Mesenchymal stem cell (in vitro differentiated cells and primary cell): ENCODE measurements around the gene RNF26.

Experiments used
- DNase-seq: peaks from one replicate; pipeline ENCODE4 v3.0.0-alpha.2; 2013
- H2AFZ ChIP-seq: one replicate; pipeline ENCODE4 v1.6.1; 2013; ENCODE audit warnings: low read depth, mild to moderate bottlenecking, control low read depth, inconsistent platforms, low read length, moderate library complexity
- H2AK5ac ChIP-seq: 2 replicates; pipeline ENCODE4 v1.6.1; 2013; ENCODE audit warnings: low read length, moderate library complexity, mild to moderate bottlenecking, inconsistent platforms; ENCODE audit not compliant: severe bottlenecking
- H2BK120ac ChIP-seq: one replicate; pipeline ENCODE4 v1.6.1; 2013; ENCODE audit warnings: low read depth, mild to moderate bottlenecking, inconsistent platforms, low read length, moderate library complexity
- H2BK12ac ChIP-seq, 2 experiments: one replicate each; pipeline ENCODE4 v1.6.1; 2013; ENCODE audit warnings: inconsistent platforms in 2 of 2, low read length in 2 of 2, mild to moderate bottlenecking in 2 of 2, moderate library complexity in 2 of 2, control low read depth in 1 of 2
- H2BK15ac ChIP-seq: one replicate; pipeline ENCODE4 v1.6.1; 2013; ENCODE audit warnings: mild to moderate bottlenecking, low read depth, inconsistent platforms; ENCODE audit not compliant: poor library complexity, severe bottlenecking
- H2BK5ac ChIP-seq: 2 replicates; pipeline ENCODE4 v1.6.1; 2013; ENCODE audit warnings: low read depth, mild to moderate bottlenecking, low read length, control low read depth, inconsistent platforms; ENCODE audit not compliant: poor library complexity, severe bottlenecking
- H3K14ac ChIP-seq, 2 experiments: one replicate each; pipeline ENCODE4 v1.6.1; 2013; ENCODE audit warnings: inconsistent platforms in 2 of 2, low read length in 2 of 2, control low read depth in 1 of 2, mild to moderate bottlenecking in 1 of 2, moderate library complexity in 1 of 2
- H3K18ac ChIP-seq, 2 experiments: one replicate each; pipeline ENCODE4 v1.6.1; 2013; ENCODE audit warnings: inconsistent platforms in 2 of 2, low read length in 2 of 2, control low read depth in 1 of 2, low read depth in 1 of 2, mild to moderate bottlenecking in 1 of 2
- H3K23ac ChIP-seq, 2 experiments: one replicate each; pipeline ENCODE4 v1.6.1; 2013; ENCODE audit warnings: inconsistent platforms in 2 of 2, low read length in 2 of 2, mild to moderate bottlenecking in 2 of 2, moderate library complexity in 2 of 2, control low read depth in 1 of 2
- H3K27ac ChIP-seq: 2 replicates; pipeline ENCODE4 v1.5.1; 2013; ENCODE audit warnings: mild to moderate bottlenecking, moderate library complexity, low read length, control low read depth, inconsistent platforms; ENCODE audit not compliant: poor library complexity, severe bottlenecking
- H3K27me3 ChIP-seq, 2 experiments: 2 replicates each; pipeline versions ENCODE4 v1.6.1 to v1.7.0; 2013; ENCODE audit warnings: low read length in 2 of 2, mild to moderate bottlenecking in 2 of 2, moderate library complexity in 2 of 2, control low read depth in 1 of 2, inconsistent platforms in 1 of 2; ENCODE audit not compliant: control insufficient read depth in 1 of 2, insufficient read depth in 1 of 2
- H3K36me3 ChIP-seq, 2 experiments: 2 replicates each; pipeline versions ENCODE4 v1.6.1 to v1.7.0; 2013; ENCODE audit warnings: low read length in 2 of 2, control low read depth in 1 of 2, inconsistent platforms in 1 of 2, low read depth in 1 of 2, mild to moderate bottlenecking in 1 of 2; ENCODE audit not compliant: insufficient read depth in 2 of 2, control insufficient read depth in 1 of 2
- H3K4ac ChIP-seq, 2 experiments: one replicate each; pipeline ENCODE4 v1.6.1; 2013; ENCODE audit warnings: inconsistent platforms in 2 of 2, low read length in 2 of 2, mild to moderate bottlenecking in 2 of 2, moderate library complexity in 2 of 2, control low read depth in 1 of 2, low read depth in 1 of 2
- H3K4me1 ChIP-seq: 2 replicates; pipeline ENCODE4 v1.6.1; 2013; ENCODE audit warnings: low read depth, low read length, control low read depth; ENCODE audit not compliant: control insufficient read depth, insufficient read depth
- H3K4me2 ChIP-seq: 2 replicates; pipeline ENCODE4 v1.6.1; 2013; ENCODE audit warnings: low read length, mild to moderate bottlenecking, inconsistent platforms; ENCODE audit not compliant: poor library complexity, severe bottlenecking
- H3K4me3 ChIP-seq, 2 experiments: 2 replicates each; pipeline versions ENCODE4 v1.5.1 to v1.7.0; 2013; ENCODE audit warnings: low read length in 2 of 2, mild to moderate bottlenecking in 2 of 2, control low read depth in 1 of 2, low read depth in 1 of 2; ENCODE audit not compliant: insufficient read depth in 1 of 2
- H3K79me1 ChIP-seq: replicated peaks from 2 replicates; pipeline ENCODE4 v1.6.1; 2013; ENCODE audit warnings: mild to moderate bottlenecking, control low read depth, low read length, inconsistent platforms; ENCODE audit not compliant: poor library complexity, severe bottlenecking
- H3K9ac ChIP-seq: 2 replicates; pipeline ENCODE4 v1.7.0; 2013; ENCODE audit warnings: mild to moderate bottlenecking, low read length, moderate library complexity
- H3K9me3 ChIP-seq: 2 replicates; pipeline ENCODE4 v1.7.0; 2013; ENCODE audit warnings: mild to moderate bottlenecking, low read length; ENCODE audit not compliant: control insufficient read depth
- H4K8ac ChIP-seq: one replicate; pipeline ENCODE4 v1.6.1; 2013; ENCODE audit warnings: inconsistent platforms, mild to moderate bottlenecking, low read length, moderate library complexity
- H4K91ac ChIP-seq: one replicate; pipeline ENCODE4 v1.6.1; 2013; ENCODE audit warnings: mild to moderate bottlenecking, low read length, inconsistent platforms
- whole genome bisulfite sequencing: methylation state at CpG from one replicate; pipeline ENCODE4 v1.1.7; 2013; ENCODE audit warnings: mixed read lengths; 5-methylcytosine and 5-hydroxymethylcytosine counted together

RNF26 gene

DNA sequence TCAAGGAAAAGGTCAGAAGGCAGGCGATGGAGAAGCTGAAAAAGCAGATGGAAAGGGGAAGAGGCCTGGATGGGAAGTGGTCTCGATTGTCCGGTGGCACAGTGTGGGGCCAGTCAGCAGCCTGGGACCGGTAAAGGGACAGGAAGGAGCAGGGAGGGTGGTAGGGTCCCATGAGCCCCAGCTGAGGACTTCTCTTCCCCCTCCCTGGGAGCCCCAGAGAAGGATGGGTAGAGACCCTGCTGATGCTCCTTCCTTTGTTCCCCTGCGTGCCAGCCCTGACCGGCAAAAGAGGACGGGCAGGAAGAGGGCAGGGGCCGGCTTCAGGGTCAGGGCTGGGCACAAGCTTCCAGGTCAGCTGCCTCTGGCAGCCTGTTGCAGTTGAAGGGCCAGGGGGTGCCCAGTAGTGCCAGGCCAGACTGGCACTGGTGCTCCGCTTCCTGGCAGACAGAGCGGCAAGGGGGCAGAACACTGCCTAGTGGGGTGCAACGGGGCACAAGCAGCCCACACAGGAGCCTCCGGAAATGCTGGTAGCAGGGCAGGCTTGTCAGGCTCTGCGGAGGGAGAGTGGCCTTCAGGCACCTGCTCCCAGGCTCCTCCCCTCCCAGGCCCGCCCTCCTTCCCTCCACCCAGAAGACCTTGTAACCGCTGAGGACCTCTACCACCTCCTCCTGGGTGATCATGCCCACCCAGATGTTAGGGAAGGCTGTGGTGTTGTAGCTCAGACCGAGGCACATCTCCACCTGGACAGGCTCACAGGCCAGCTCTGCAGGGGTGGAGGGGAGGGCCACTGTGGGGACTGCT, 7.1 kb downstream of the RNF26 start:
- Histone ChIP-seq H3K36me3 (peaks cover 9% of the 10 kb centered on the region in 2 experiments), H4K91ac (no peak overlapping the region), H4K8ac (peak overlapping the region; percentile 83), H2BK120ac (no peak overlapping the region), H2BK5ac (no peak overlapping the region), H3K4ac (no peak overlapping the region), H3K27ac (no peak overlapping the region), H3K4me1 (peaks cover 27% of the 10 kb centered on the region), H2AFZ (no peak overlapping the region), H3K27me3 (peaks cover 18 to 71% of the 10 kb centered on the region in 2 experiments), H2AK5ac (no peak overlapping the region), H3K79me1 (peaks cover 11% of the 10 kb centered on the region), H3K18ac (peak overlapping the region in 1 of 2 experiments; percentile 80), H3K4me3 (peak overlapping the region in 1 of 2 experiments; percentile 77), H3K23ac (peak overlapping the region in 1 of 2 experiments; percentile 34), H3K9me3 (no peaks in the 10 kb centered on the region), H3K14ac (no peak overlapping the region), H3K9ac (peak overlapping the region; percentile 77), H2BK12ac (peak overlapping the region; percentile 21 to 90), H3K4me2 (no peak overlapping the region), H2BK15ac (peak overlapping the region; percentile 93)
- 48% methylated on average over 13 of the region's 16 CpGs for WGBS
- DNase-seq = no peak

DNA sequence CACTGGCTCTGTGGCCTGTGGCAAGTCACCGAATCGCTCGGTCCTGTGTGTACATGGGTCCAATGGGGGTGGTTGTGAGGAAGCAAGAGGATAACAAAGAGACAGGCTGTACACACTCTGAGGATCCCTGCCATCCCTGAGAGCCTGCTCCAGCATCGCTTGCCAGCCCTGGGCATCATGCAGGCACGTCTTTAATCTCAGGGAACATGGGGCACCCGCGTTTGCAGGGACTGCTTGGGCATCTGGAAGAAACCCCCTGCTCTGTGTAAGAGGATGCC, 7.6 kb downstream of the RNF26 start:
- Histone ChIP-seq H2BK15ac (peak overlapping the region; percentile 20), H4K91ac (no peak overlapping the region), H3K4me2 (no peak overlapping the region), H3K36me3 (peaks cover 4% of the 10 kb centered on the region in 2 experiments), H2AFZ (no peak overlapping the region), H2BK12ac (no peak overlapping the region), H2BK5ac (no peak overlapping the region), H3K9ac (no peak overlapping the region), H3K79me1 (peaks cover 8% of the 10 kb centered on the region), H2BK120ac (no peak overlapping the region), H3K4ac (no peak overlapping the region), H3K9me3 (no peaks in the 10 kb centered on the region), H3K27ac (no peak overlapping the region), H3K27me3 (peaks cover 18 to 77% of the 10 kb centered on the region in 2 experiments), H3K14ac (no peak overlapping the region), H3K23ac (no peak overlapping the region), H3K18ac (no peak overlapping the region), H2AK5ac (no peak overlapping the region), H3K4me1 (peaks cover 27% of the 10 kb centered on the region), H4K8ac (peak overlapping the region; percentile 47), H3K4me3 (no peak overlapping the region)
- WGBS = 96% methylated on average over 7 of the region's 7 CpGs
- no peak for DNase-seq

DNA sequence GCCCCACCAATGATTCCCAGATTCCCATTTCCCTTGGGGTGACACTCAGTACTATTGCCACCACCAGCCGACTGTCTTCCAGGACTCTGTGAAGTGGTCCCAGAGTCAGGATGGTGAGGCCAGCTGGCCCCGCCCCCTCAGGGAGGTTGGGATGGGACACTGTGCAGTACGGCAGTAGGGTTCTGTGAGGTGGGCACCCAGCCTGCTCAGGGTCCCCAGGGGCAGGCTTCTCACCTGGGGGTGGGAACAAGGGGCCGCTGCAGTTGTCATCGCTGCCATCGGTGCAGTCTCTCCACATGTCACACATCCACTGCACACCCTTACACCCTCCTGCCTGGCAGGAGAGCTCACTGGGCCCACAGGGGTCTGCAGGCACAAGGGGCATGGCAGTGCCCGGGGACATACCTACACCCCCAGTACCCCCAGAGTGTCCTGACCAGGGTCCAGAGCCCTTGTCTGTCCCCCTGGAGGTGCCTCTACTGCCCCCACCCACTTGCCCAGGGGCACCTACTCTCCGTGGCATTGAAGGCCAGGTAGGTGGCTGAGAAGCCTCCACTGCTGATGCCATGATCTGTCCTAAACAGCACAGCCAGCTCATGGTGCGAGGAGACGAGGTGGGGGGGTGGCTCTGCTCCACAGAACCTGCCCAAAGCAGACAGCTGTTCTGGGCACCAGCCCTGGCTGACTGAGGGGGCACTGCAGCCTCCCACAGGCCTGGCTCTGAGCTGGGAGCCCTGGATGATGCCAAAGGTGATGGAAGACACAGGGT, 8.2 kb downstream of the RNF26 start:
- H3K9me3 ChIP-seq = no peaks in the 10 kb centered on the region
- peaks cover 18 to 83% of the 10 kb centered on the region in 2 experiments for H3K27me3 ChIP-seq
- peak overlapping the region; percentile 20 for H2BK15ac ChIP-seq
- peaks cover 25% of the 10 kb centered on the region for H3K4me1 ChIP-seq
- no peak for DNase-seq
- no peak overlapping the region for H3K9ac ChIP-seq
- WGBS = 69% methylated on average over 10 of the region's 10 CpGs
- H2AFZ ChIP-seq = no peak overlapping the region
- peak overlapping the region in 1 of 2 experiments; percentile 36 for H3K14ac ChIP-seq
- H2BK5ac ChIP-seq = no peak overlapping the region
- H4K8ac ChIP-seq = no peak overlapping the region
- no peak overlapping the region for H3K4me2 ChIP-seq
- H4K91ac ChIP-seq = no peak overlapping the region
- H2AK5ac ChIP-seq = no peak overlapping the region
- H3K4me3 ChIP-seq = no peak overlapping the region
- no peak overlapping the region for H2BK120ac ChIP-seq
- no peak overlapping the region for H2BK12ac ChIP-seq
- H3K79me1 ChIP-seq = peaks cover 4% of the 10 kb centered on the region
- H3K4ac ChIP-seq = no peak overlapping the region
- H3K36me3 ChIP-seq = no peaks in the 10 kb centered on the region
- no peak overlapping the region for H3K18ac ChIP-seq
- no peak overlapping the region for H3K23ac ChIP-seq
- H3K27ac ChIP-seq = no peak overlapping the region

DNA sequence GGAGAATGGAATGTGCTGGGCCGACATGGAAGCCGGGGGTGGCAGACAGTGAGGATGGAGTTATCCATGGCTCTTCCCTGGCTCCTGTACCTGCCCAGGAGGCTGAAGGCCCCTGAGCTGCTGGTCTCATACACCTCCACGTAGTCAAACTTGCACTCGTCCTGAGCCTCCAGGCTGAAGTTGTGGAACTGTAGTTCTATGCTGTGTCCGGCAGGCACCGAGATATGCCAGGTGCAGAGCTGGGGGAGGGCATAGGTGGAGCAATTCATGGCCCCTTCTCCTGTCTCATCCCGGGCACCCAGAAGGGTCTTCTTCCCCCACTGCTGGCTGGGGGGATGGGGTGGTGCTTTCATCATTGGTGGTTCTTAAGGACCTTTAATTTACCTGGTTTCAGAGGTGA, 9.4 kb downstream of the RNF26 start:
- Histone ChIP-seq H3K18ac (no peak overlapping the region), H3K27me3 (peaks cover 18 to 85% of the 10 kb centered on the region in 2 experiments), H3K14ac (no peak overlapping the region), H2AK5ac (no peak overlapping the region), H3K9me3 (no peaks in the 10 kb centered on the region), H2BK15ac (no peak overlapping the region), H2AFZ (no peak overlapping the region), H2BK120ac (no peak overlapping the region), H3K79me1 (no peaks in the 10 kb centered on the region), H3K9ac (no peak overlapping the region), H4K8ac (no peak overlapping the region), H3K23ac (no peak overlapping the region), H2BK5ac (no peak overlapping the region), H3K4me2 (no peak overlapping the region), H2BK12ac (no peak overlapping the region), H3K4me1 (peaks cover 16% of the 10 kb centered on the region), H3K36me3 (no peaks in the 10 kb centered on the region), H4K91ac (no peak overlapping the region), H3K4ac (no peak overlapping the region), H3K27ac (no peak overlapping the region), H3K4me3 (no peak overlapping the region)
- WGBS = 85% methylated on average over 7 of the region's 7 CpGs
- no peak for DNase-seq
